NCI-H187 (cell line): ENCODE data around the gene RHBDF2.

Source experiments
- DNase-seq, 2 experiments: peaks; one replicate each; lab custom pipeline; 2025; lab: John Stamatoyannopoulos, UW

Gene RHBDF2

GRCh38 chr17:76461765-76462555 is 39.3 kb downstream of the RHBDF2 start:
- DNase-seq, result no peak

- DNase-seq, result no peak
These were observed 41.5 kb downstream of the RHBDF2 start for GRCh38 chr17:76459674-76460073.

GRCh38 chr17:76458580-76459490 is 42.4 kb downstream of the RHBDF2 start:
- DNase-seq, result no peak

GRCh38 chr17:76453431-76453743 is 47.8 kb downstream of the RHBDF2 start:
- no peak for DNase-seq

- peak; percentile 54 to 86 for DNase-seq
These were observed 48.4 kb downstream of the RHBDF2 start, which contains the start of gene UBE2O for GRCh38 chr17:76452660-76453430. UBE2O (minus strand) TSS chr17:76453152; CDS start chr17:76453141, 11 bp downstream.

GRCh38 chr17:76452127-76452659 is 49.0 kb downstream of the RHBDF2 start:
- no peak for DNase-seq

- DNase-seq, result no peak
These were observed 49.7 kb downstream of the RHBDF2 start for GRCh38 chr17:76451506-76451905.

- no peak for DNase-seq
These were observed 52.1 kb downstream of the RHBDF2 start for GRCh38 chr17:76449126-76449525.

- DNase-seq, result no peak
These were observed 53.1 kb downstream of the RHBDF2 start for GRCh38 chr17:76447931-76448652.

- no peak for DNase-seq
These were observed 54.6 kb downstream of the RHBDF2 start for GRCh38 chr17:76446449-76447231.

GRCh38 chr17:76445697-76446448 is 55.4 kb downstream of the RHBDF2 start:
- DNase-seq, result no peak

GRCh38 chr17:76444518-76445311 is 56.5 kb downstream of the RHBDF2 start:
- no peak for DNase-seq

GRCh38 chr17:76442341-76443338 is 58.6 kb downstream of the RHBDF2 start:
- no peak for DNase-seq

GRCh38 chr17:76441686-76442340 is 59.4 kb downstream of the RHBDF2 start:
- no peak for DNase-seq

- DNase-seq, result no peak
These were observed 60.4 kb downstream of the RHBDF2 start for GRCh38 chr17:76440751-76441362.

- no peak for DNase-seq
These were observed 61.8 kb downstream of the RHBDF2 start for GRCh38 chr17:76439314-76439928.
